WTC11 (cell line): Measurements from ENCODE around the gene ARHGAP26. TPM values are rescaled to one million over a fixed set of nuclear protein-coding genes. Genes with fewer than 3 reads are reported as not detected.

ENCODE experiments used
- ATAC-seq: fragments of 200-7000 bp; cut with Tn5 transposase; 2 replicates; pipeline ENCODE4 v1.10.0; 2021; ENCODE audit warnings: mild to moderate bottlenecking, moderate library complexity
- CTCF ChIA-PET: fragments of 300-600 bp; sonication (Branson Sonifier 250); formaldehyde crosslinking; loops from one replicate; lab custom pipeline; 2021; ENCODE audit warnings: antibody characterized with exemption; lab: Charles Lee
- POLR2A ChIA-PET: fragments of 350-600 bp; sonication (Branson Sonifier 250); formaldehyde crosslinking; loops from one replicate; lab custom pipeline; 2021; ENCODE audit warnings: antibody characterized with exemption; lab: Charles Lee
- DNase-seq: peaks from one replicate; pipeline ENCODE4 v3.0.0; 2021; ENCODE audit warnings: low spot score
- H3K27ac Mint-ChIP-seq: 2 replicates; pipeline ENCODE4 v1.8.0; 2021; ENCODE audit warnings: mixed read lengths
- H3K27me3 Mint-ChIP-seq: 2 replicates; pipeline ENCODE4 v1.8.0; 2021; ENCODE audit warnings: low read depth, mild to moderate bottlenecking, moderate library complexity, mixed read lengths
- H3K36me3 Mint-ChIP-seq: 2 replicates; pipeline ENCODE4 v1.8.0; 2021; ENCODE audit warnings: mixed read lengths
- H3K4me1 Mint-ChIP-seq: 2 replicates; pipeline ENCODE4 v1.8.0; 2022; ENCODE audit warnings: mixed read lengths
- H3K4me3 Mint-ChIP-seq: 2 replicates; pipeline ENCODE4 v1.8.0; 2021; ENCODE audit warnings: mild to moderate bottlenecking, moderate library complexity, mixed read lengths
- H3K9me3 Mint-ChIP-seq: 2 replicates; pipeline ENCODE4 v1.8.0; 2021; ENCODE audit warnings: mixed read lengths
- CBFB ChIP-seq: sonication (generic); formaldehyde crosslinking; IDR thresholded peaks from 2 replicates; pipeline ENCODE4 v1.8.1; 2022; ENCODE audit warnings: mild to moderate bottlenecking, low read depth, missing genetic modification reagents
- ESRRA ChIP-seq: sonication (generic); formaldehyde crosslinking; IDR thresholded peaks from 2 replicates; pipeline ENCODE4 v1.8.1; 2022; ENCODE audit warnings: mild to moderate bottlenecking, missing genetic modification reagents, borderline replicate concordance
- FOXJ3 ChIP-seq: sonication (generic); formaldehyde crosslinking; IDR thresholded peaks from 2 replicates; pipeline ENCODE4 v1.9.0; 2021; ENCODE audit warnings: missing genetic modification reagents, mild to moderate bottlenecking, borderline replicate concordance
- FOXP1 ChIP-seq: sonication (generic); formaldehyde crosslinking; IDR thresholded peaks from 2 replicates; pipeline ENCODE4 v1.8.0; 2022; ENCODE audit warnings: missing genetic modification reagents, mild to moderate bottlenecking, moderate library complexity, borderline replicate concordance
- IRF2 ChIP-seq: sonication (generic); formaldehyde crosslinking; IDR thresholded peaks from 2 replicates; pipeline ENCODE4 v1.8.0; 2022; ENCODE audit warnings: low read depth, missing genetic modification reagents, borderline replicate concordance
- NFYB ChIP-seq: sonication (generic); formaldehyde crosslinking; conservative IDR thresholded peaks from 2 replicates; pipeline ENCODE4 v1.8.0; 2022; ENCODE audit warnings: low read depth, missing genetic modification reagents
- NR3C1 ChIP-seq: sonication (generic); formaldehyde crosslinking; conservative IDR thresholded peaks from 2 replicates; pipeline ENCODE4 v1.8.1; 2023; ENCODE audit warnings: low read depth, mild to moderate bottlenecking, missing genetic modification reagents
- SMAD3 ChIP-seq: sonication (generic); formaldehyde crosslinking; IDR thresholded peaks from 2 replicates; pipeline ENCODE4 v1.8.0; 2022; ENCODE audit warnings: missing genetic modification reagents, mild to moderate bottlenecking, borderline replicate concordance
- TCF7 ChIP-seq: sonication (generic); formaldehyde crosslinking; IDR thresholded peaks from 2 replicates; pipeline ENCODE4 v1.8.0; 2022; ENCODE audit warnings: mild to moderate bottlenecking, low read depth, missing genetic modification reagents, moderate library complexity
- ZBTB21 ChIP-seq: sonication (generic); formaldehyde crosslinking; IDR thresholded peaks from 2 replicates; pipeline ENCODE4 v1.8.1; 2023; ENCODE audit warnings: mild to moderate bottlenecking, missing genetic modification reagents, borderline replicate concordance
- total RNA-seq: library from RNA; stranded (reverse); gene quantifications from 3 replicates; pipeline ENCODE4 v1.2.3, GENCODE V29; 2021
- TF ChIP-seq, protein P1 (sequence below): sonication (generic); formaldehyde crosslinking; IDR thresholded peaks from 2 replicates; pipeline ENCODE4 v1.8.1; 2022; ENCODE audit warnings: low read depth, mild to moderate bottlenecking, moderate library complexity, missing genetic modification reagents, borderline replicate concordance
- TF ChIP-seq, protein P2 (sequence below): sonication (generic); formaldehyde crosslinking; IDR thresholded peaks from 2 replicates; pipeline ENCODE4 v1.8.1; 2023; ENCODE audit warnings: mild to moderate bottlenecking, missing genetic modification reagents, borderline replicate concordance
- TF ChIP-seq, protein P3 (sequence below): sonication (generic); formaldehyde crosslinking; IDR thresholded peaks from 2 replicates; pipeline ENCODE4 v1.8.1; 2023; ENCODE audit warnings: mild to moderate bottlenecking, missing genetic modification reagents
- TF ChIP-seq, protein P4 (sequence below): fragments of 250-450 bp; sonication (Bioruptor Pico); IDR thresholded peaks from 2 replicates; pipeline ENCODE4 v1.9.0; 2021; ENCODE audit warnings: mild to moderate bottlenecking
- TF ChIP-seq, protein P5 (sequence below): fragments of 250-450 bp; sonication (Bioruptor Pico); IDR thresholded peaks from 2 replicates; pipeline ENCODE4 v2.1.2; 2022; ENCODE audit warnings: mild to moderate bottlenecking, moderate library complexity

The ARHGAP26 gene
- total RNA-seq, 1 experiment from 2014 or later = 22.3 TPM

DNA sequence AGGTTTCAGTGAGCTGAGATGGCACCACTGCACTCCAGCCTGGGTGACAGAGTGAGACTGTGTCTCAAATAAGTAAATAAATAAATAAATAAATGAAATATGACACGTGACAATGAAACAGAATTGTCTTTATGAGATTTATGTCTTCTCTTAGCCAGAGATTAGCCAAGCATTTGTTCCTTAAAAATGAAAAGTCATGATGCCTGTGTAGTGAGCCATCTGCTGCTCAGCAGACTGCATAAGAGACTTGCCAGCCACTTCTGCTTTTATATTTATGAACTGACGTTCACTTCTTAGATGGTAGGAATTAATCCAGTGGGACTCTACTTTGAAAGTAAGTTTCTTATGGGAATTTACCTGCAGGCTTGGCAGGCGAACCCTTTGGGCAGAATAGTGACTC, 405.9 kb downstream of the ARHGAP26 start (continued):
- TF ChIP-seq, protein P1, sequence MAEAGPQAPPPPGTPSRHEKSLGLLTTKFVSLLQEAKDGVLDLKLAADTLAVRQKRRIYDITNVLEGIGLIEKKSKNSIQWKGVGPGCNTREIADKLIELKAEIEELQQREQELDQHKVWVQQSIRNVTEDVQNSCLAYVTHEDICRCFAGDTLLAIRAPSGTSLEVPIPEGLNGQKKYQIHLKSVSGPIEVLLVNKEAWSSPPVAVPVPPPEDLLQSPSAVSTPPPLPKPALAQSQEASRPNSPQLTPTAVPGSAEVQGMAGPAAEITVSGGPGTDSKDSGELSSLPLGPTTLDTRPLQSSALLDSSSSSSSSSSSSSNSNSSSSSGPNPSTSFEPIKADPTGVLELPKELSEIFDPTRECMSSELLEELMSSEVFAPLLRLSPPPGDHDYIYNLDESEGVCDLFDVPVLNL (CRISPR knock-in tag) = no peak
- TF ChIP-seq FOXJ3 = no peak
- TF ChIP-seq, protein P2, sequence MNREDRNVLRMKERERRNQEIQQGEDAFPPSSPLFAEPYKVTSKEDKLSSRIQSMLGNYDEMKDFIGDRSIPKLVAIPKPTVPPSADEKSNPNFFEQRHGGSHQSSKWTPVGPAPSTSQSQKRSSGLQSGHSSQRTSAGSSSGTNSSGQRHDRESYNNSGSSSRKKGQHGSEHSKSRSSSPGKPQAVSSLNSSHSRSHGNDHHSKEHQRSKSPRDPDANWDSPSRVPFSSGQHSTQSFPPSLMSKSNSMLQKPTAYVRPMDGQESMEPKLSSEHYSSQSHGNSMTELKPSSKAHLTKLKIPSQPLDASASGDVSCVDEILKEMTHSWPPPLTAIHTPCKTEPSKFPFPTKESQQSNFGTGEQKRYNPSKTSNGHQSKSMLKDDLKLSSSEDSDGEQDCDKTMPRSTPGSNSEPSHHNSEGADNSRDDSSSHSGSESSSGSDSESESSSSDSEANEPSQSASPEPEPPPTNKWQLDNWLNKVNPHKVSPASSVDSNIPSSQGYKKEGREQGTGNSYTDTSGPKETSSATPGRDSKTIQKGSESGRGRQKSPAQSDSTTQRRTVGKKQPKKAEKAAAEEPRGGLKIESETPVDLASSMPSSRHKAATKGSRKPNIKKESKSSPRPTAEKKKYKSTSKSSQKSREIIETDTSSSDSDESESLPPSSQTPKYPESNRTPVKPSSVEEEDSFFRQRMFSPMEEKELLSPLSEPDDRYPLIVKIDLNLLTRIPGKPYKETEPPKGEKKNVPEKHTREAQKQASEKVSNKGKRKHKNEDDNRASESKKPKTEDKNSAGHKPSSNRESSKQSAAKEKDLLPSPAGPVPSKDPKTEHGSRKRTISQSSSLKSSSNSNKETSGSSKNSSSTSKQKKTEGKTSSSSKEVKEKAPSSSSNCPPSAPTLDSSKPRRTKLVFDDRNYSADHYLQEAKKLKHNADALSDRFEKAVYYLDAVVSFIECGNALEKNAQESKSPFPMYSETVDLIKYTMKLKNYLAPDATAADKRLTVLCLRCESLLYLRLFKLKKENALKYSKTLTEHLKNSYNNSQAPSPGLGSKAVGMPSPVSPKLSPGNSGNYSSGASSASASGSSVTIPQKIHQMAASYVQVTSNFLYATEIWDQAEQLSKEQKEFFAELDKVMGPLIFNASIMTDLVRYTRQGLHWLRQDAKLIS (CRISPR knock-in tag) = no peak
- no peak for TF ChIP-seq ESRRA
- TF ChIP-seq, protein P3, sequence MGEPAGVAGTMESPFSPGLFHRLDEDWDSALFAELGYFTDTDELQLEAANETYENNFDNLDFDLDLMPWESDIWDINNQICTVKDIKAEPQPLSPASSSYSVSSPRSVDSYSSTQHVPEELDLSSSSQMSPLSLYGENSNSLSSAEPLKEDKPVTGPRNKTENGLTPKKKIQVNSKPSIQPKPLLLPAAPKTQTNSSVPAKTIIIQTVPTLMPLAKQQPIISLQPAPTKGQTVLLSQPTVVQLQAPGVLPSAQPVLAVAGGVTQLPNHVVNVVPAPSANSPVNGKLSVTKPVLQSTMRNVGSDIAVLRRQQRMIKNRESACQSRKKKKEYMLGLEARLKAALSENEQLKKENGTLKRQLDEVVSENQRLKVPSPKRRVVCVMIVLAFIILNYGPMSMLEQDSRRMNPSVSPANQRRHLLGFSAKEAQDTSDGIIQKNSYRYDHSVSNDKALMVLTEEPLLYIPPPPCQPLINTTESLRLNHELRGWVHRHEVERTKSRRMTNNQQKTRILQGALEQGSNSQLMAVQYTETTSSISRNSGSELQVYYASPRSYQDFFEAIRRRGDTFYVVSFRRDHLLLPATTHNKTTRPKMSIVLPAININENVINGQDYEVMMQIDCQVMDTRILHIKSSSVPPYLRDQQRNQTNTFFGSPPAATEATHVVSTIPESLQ (CRISPR knock-in tag) = no peak
- TF ChIP-seq, protein P4, sequence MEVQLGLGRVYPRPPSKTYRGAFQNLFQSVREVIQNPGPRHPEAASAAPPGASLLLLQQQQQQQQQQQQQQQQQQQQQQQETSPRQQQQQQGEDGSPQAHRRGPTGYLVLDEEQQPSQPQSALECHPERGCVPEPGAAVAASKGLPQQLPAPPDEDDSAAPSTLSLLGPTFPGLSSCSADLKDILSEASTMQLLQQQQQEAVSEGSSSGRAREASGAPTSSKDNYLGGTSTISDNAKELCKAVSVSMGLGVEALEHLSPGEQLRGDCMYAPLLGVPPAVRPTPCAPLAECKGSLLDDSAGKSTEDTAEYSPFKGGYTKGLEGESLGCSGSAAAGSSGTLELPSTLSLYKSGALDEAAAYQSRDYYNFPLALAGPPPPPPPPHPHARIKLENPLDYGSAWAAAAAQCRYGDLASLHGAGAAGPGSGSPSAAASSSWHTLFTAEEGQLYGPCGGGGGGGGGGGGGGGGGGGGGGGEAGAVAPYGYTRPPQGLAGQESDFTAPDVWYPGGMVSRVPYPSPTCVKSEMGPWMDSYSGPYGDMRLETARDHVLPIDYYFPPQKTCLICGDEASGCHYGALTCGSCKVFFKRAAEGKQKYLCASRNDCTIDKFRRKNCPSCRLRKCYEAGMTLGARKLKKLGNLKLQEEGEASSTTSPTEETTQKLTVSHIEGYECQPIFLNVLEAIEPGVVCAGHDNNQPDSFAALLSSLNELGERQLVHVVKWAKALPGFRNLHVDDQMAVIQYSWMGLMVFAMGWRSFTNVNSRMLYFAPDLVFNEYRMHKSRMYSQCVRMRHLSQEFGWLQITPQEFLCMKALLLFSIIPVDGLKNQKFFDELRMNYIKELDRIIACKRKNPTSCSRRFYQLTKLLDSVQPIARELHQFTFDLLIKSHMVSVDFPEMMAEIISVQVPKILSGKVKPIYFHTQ (CRISPR knock-in tag) = no peak
- no peak for TF ChIP-seq NFYB (CRISPR knock-in tag)
- TF ChIP-seq SMAD3 = no peak
- TF ChIP-seq TCF7 (CRISPR knock-in tag) = no peak
- TF ChIP-seq, protein P5, sequence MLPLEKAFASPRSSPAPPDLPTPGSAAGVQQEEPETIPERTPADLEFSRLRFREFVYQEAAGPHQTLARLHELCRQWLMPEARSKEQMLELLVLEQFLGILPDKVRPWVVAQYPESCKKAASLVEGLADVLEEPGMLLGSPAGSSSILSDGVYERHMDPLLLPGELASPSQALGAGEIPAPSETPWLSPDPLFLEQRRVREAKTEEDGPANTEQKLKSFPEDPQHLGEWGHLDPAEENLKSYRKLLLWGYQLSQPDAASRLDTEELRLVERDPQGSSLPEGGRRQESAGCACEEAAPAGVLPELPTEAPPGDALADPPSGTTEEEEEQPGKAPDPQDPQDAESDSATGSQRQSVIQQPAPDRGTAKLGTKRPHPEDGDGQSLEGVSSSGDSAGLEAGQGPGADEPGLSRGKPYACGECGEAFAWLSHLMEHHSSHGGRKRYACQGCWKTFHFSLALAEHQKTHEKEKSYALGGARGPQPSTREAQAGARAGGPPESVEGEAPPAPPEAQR (CRISPR knock-in tag) = no peak
- TF ChIP-seq NR3C1 (CRISPR knock-in tag) = no peak
- no peak for TF ChIP-seq IRF2 (CRISPR knock-in tag)

DNA sequence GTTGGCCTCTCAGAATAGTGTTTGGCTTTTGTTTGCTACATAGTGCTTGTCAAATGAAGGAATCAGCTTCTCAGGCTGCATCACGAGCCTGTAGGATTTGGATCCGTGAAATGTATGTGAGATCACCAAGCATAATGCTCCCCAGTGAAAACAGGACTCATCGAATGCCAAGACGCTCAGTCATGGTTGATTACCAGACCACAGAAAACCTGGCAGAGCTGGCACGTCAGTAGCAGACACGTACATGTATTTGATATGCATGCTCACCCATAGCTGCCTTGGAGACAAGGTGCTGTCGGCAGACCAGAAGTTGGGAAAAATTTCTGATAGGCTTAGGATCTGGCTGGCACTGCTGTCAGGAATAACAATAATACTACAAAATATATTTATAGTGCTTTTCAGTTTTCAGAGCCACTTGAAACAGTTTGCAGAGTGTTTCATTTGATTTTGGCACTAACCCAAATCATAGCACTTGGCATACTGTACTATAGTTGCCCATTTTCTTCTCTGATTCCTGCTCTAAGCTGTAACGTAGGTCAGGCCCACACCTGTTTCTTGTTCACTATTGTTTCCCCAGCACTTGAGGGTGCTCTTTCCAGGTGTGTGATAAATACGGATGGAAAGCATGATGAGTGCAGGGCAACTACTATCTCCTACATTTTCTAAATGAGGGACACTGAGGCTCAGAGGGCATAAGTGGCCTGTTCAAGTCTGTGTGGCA, 407.2 kb downstream of the ARHGAP26 start:
- H3K27ac Mint-ChIP-seq = no peak overlapping the region
- no peak for ATAC-seq
- TF ChIP-seq CBFB (CRISPR knock-in tag) (no peak), ZBTB21 (no peak), FOXP1 (CRISPR knock-in tag) (no peak)
- TF ChIP-seq, all 79 proteins: peak for 0
- Mint-ChIP-seq H3K27me3 (no peaks in the 10 kb centered on the region), H3K9me3 (peaks cover 4% of the 10 kb centered on the region), H3K4me1 (peaks cover 28% of the 10 kb centered on the region), H3K4me3 (no peak overlapping the region), H3K36me3 (peaks cover 7% of the 10 kb centered on the region)
- ChIA-PET CTCF (no interaction called here), POLR2A (no interaction called here)
- DNase-seq = no peak
